ENCODE measurements around the gene KDM6A.
"Not testable (repeated sequence)": the region's sequence is repeated elsewhere in the genome, so short reads cannot be mapped to it uniquely, and the experiment has no call there.

KDM6A gene

GRCh38 chrX:44890247-44890646 lies 17.3 kb downstream of the KDM6A start:
- DNase-seq (ENCODE audit: low spot score) = no peak

- not testable (repeated sequence) for DNase-seq (ENCODE audit: low spot score)
Measured at GRCh38 chrX:44890687-44891086, 17.7 kb downstream of the KDM6A start.

GRCh38 chrX:44891642-44892041 lies 18.7 kb downstream of the KDM6A start:
- DNase-seq (ENCODE audit: low spot score) = no peak

GRCh38 chrX:44896876-44897186 lies 23.8 kb downstream of the KDM6A start:
- no peak for DNase-seq (ENCODE audit: low spot score)

GRCh38 chrX:44897539-44897938 lies 24.6 kb downstream of the KDM6A start:
- no peak for DNase-seq (ENCODE audit: low spot score)

GRCh38 chrX:44898411-44899221 lies 25.6 kb downstream of the KDM6A start:
- no peak for DNase-seq (ENCODE audit: low spot score)

- no peak for DNase-seq (ENCODE audit: low spot score)
Measured at GRCh38 chrX:44899946-44900345, 27.0 kb downstream of the KDM6A start.

GRCh38 chrX:44903107-44903506 lies 30.1 kb downstream of the KDM6A start:
- DNase-seq (ENCODE audit: low spot score) = no peak

- no peak for DNase-seq (ENCODE audit: low spot score)
Measured at GRCh38 chrX:44903830-44904530, 31.0 kb downstream of the KDM6A start.

DNA sequence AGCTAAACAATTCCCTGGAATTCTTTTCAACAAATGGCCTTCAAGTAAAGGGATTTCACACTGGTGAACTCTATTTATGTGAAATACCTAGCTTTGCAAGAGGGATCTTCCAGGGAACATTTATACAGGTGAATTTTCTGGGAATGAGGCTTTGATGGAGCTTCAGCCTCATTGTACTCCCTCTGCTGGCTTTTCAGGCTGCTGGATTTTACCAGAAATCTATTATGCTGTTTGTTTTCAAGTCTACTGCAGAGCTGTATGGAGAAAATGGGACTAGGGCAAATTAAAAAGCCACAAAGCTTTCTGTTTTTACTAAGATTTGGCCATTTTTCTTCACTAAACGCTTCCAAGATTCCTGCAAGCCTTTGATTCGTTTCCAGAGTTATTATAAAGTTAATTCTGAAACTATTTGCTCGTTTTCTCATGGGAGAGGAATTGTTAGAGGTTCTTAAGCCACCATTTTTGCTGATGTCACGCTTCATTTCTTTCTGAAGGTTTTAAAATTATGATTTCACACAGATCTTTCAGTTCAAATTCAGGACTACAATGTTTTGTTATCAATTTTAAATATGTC lies 31.6 kb downstream of the KDM6A start:
- no peak for DNase-seq (ENCODE audit: low spot score)

GRCh38 chrX:44906041-44906440 lies 33.1 kb downstream of the KDM6A start:
- DNase-seq (ENCODE audit: low spot score) = no peak

DNA sequence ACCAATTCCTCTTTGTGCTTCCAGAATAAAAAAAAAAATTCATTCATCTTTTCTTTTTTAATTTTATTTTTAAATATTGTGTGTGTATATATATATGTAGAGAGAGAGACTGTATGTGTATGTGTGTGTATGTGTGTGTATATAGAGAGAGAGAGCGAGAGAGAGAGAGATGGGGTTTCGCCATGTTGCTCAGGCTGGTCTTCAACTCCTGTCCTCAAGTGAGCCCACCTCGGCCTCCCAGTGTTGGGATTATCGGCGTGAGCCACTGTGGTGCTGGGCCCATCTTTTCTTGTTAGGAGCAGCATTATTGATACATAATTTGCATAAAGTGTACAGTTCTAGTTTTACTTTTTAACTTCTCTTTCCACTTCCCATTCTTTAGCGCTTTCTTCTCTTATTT lies 33.6 kb downstream of the KDM6A start:
- DNase-seq (ENCODE audit: low spot score) = no peak

DNA sequence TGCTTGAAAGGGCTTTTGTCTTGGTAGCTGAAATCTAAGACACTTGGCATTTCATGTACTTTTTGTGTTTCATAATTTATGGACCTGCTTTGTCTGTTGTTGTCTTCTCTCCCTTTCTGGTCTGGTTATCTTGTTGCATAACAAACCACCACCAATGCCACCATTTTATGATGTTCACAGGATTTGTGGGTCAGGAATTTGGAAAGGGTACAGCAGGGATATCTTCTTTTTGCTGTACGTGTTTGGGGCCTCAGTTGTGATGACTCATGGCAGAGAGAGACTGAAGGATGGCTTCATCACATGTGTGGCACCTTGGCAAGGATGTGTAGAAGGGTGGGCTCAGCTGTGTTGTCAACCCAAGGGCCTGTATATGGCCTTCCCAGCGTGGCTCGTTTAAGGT lies 35.2 kb downstream of the KDM6A start:
- no peak for DNase-seq (ENCODE audit: low spot score)

GRCh38 chrX:44908827-44909226 lies 35.8 kb downstream of the KDM6A start:
- DNase-seq (ENCODE audit: low spot score) = no peak

GRCh38 chrX:44910508-44910907 lies 37.5 kb downstream of the KDM6A start:
- not testable (repeated sequence) for DNase-seq (ENCODE audit: low spot score)

- DNase-seq (ENCODE audit: low spot score) = not testable (repeated sequence)
Measured at GRCh38 chrX:44911074-44911600, 38.1 kb downstream of the KDM6A start.

- DNase-seq (ENCODE audit: low spot score) = no peak
Measured at GRCh38 chrX:44913656-44914531, 40.9 kb downstream of the KDM6A start.

DNA sequence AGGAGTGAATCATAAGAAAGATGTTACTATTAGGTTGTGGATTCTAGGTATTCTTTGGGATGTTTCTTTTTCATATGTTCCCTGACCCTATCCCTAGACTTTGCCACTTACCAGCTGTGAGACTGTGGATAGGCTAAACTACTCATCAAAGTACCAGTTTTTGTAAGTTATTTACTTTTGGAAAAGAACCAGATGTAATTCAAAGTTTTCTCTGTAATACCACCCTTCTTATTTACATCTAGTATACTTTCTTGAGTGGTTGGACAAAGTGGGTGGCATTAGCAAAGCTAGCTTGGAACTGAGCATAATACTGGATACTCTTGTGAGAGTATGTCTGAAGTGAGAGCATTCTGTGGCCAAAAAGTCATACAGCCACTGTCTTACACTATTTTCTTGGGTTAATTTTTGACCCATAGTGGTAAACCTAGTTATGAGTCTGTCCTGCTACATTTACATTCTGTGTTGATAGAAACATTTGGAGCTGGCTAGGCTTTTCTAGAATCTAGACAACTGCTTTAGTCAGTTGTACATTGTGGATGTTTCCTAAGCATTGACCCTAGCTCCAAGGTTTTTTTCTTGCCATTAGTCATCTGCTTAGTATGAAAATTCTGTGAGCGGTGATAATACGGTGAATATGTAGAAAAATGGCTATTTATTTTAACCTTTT lies 41.7 kb downstream of the KDM6A start:
- no peak for DNase-seq (ENCODE audit: low spot score)

DNA sequence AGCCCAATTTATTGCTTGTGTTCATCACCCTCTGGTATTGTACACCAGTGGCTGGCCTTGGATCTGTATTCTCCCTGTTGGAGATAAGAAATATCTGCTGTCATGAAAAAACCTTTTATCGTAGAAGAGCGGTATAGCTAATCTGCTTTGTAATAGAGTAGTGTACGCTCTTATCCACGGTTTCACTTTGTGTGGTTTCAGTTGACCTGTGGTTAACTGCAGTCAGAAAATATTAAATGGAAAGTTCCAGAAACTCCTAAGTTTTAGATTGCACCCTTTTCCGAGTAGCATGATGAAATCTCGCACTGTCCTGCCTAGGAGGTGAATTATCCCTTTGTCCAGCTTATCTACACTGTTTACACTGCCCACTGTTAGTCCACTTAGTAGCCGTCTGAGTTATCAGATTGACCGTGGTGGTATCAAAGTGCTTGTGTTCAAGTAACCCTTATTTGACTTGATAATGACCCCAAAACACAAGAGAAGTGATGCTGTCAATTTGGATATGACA lies 42.4 kb downstream of the KDM6A start:
- no peak for DNase-seq (ENCODE audit: low spot score)

- no peak for DNase-seq (ENCODE audit: low spot score)
Measured at GRCh38 chrX:44918722-44919121, 45.7 kb downstream of the KDM6A start.

- no peak for DNase-seq (ENCODE audit: low spot score)
Measured at GRCh38 chrX:44922980-44923379, 50.0 kb downstream of the KDM6A start.

Measured in CD4-positive, alpha-beta T cell treated with Interleukin-15 for 4 hours (primary cell).